ENCODE results near the gene DNAJA4. TPM values are rescaled to one million over a fixed set of nuclear protein-coding genes. Genes with fewer than 3 reads are reported as not detected.
A peak's percentile ranks its signal among the peaks of the same experiment; 100 is the strongest.

Gene DNAJA4
- total and polyA plus RNA-seq, 5 donors from 2014 or later = 9.5 to 33.2 (median 9.9) TPM

DNA sequence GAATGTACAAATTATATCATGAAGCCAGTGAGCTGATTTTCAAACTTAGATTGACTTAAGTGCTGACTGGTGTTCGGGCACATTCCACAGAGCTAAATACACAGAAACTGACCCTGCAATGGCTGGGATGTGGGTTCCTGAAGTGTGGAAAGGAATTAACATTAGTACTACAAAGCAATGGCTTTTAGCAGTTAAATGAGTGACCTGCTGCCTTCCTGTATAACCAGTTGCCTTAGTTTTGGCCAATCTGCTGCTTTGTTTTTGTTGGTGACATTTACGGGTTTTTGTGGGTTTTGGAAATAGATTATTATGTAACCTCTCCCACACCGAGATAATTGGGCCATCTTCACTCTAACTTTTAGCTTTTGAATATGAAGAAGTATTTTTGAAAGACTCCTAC lies 37.5 kb downstream of the DNAJA4 start:
- no peak for DNase-seq
- H3K4me1 Mint-ChIP-seq = peaks cover 12 to 31% (median 17%) of the 10 kb centered on the region in 4 donors
- H3K27ac ChIP-seq (ENCODE audit: insufficient read depth, low read length, poor library complexity, severe bottlenecking) = no peak overlapping the region
- no peak for ATAC-seq (ENCODE audit: low read depth in 2 of 2)
- no peaks in the 10 kb centered on the region for H3K9me3 Mint-ChIP-seq
- H3K4me1 ChIP-seq (ENCODE audit: control insufficient read depth, insufficient read depth, low read length, poor library complexity, severe bottlenecking) = peaks cover 14% of the 10 kb centered on the region
- H3K27ac Mint-ChIP-seq = peak overlapping the region in 1 of 3 donors; percentile 32
- H3K36me3 ChIP-seq (ENCODE audit: control insufficient read depth, insufficient read depth, low read length) = no peaks in the 10 kb centered on the region
- peak overlapping the region in 3 of 4 donors; percentile 56 to 83 (median 76) for H3K4me3 Mint-ChIP-seq
- H3K36me3 Mint-ChIP-seq = no peaks in the 10 kb centered on the region
- no peaks in the 10 kb centered on the region for H3K9me3 ChIP-seq (ENCODE audit: control insufficient read depth in 2 of 2, low read length in 2 of 2)
- peaks cover 22% of the 10 kb centered on the region for H3K27me3 Mint-ChIP-seq
- no peaks in the 10 kb centered on the region for H3K27me3 ChIP-seq (ENCODE audit: control insufficient read depth, insufficient read depth, low read length)
- no peak overlapping the region for H3K4me3 ChIP-seq (ENCODE audit: low read depth, low read length)

DNA sequence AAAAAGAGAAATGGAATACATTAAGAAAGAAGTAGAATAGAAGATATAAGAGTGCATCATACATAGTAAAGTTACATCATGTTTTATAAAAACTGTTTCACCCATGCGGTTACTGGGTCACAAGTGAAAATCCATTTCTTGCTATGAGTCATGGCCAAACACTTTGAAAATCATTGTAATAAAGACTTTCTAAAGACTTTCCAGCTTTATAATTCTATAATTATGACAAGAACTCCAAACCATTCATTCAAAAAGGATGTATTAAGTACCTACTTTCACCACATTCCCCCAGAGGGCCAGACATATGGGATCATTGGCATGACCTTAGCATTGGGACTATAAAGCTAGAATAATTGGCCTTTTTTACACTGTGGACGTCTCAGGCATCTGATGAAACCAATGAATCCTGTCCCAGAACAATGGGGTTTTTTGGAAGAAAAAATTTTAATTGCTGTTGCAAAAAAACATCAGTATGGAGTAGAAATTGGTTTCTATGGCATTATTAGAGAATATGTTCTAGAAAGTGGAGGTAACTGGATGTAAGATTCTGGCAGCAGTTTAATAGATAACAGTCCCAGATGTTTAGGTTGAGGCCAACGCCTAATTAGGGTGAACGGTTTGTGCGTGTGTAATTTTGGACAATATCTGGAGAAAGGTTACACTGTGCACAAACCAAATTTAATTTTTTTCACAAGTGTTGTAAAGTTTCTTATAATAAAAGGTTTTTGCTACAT lies 38.4 kb downstream of the DNAJA4 start:
- ATAC-seq (ENCODE audit: low read depth in 2 of 2) = no peak
- no peaks in the 10 kb centered on the region for H3K9me3 ChIP-seq (ENCODE audit: control insufficient read depth in 2 of 2, low read length in 2 of 2)
- no peaks in the 10 kb centered on the region for H3K9me3 Mint-ChIP-seq
- no peak overlapping the region for H3K27ac Mint-ChIP-seq
- peaks cover 28% of the 10 kb centered on the region for H3K27me3 Mint-ChIP-seq
- no peaks in the 10 kb centered on the region for H3K36me3 ChIP-seq (ENCODE audit: control insufficient read depth, insufficient read depth, low read length)
- no peaks in the 10 kb centered on the region for H3K27me3 ChIP-seq (ENCODE audit: control insufficient read depth, insufficient read depth, low read length)
- no peak for DNase-seq
- H3K36me3 Mint-ChIP-seq = no peaks in the 10 kb centered on the region
- H3K4me3 ChIP-seq (ENCODE audit: low read depth, low read length) = no peak overlapping the region
- H3K27ac ChIP-seq (ENCODE audit: insufficient read depth, low read length, poor library complexity, severe bottlenecking) = no peak overlapping the region
- peaks cover 14% of the 10 kb centered on the region for H3K4me1 ChIP-seq (ENCODE audit: control insufficient read depth, insufficient read depth, low read length, poor library complexity, severe bottlenecking)
- peaks cover 9 to 25% (median 13%) of the 10 kb centered on the region in 4 donors for H3K4me1 Mint-ChIP-seq
- H3K4me3 Mint-ChIP-seq = peak overlapping the region in 2 of 4 donors; percentile 52 to 83

DNA sequence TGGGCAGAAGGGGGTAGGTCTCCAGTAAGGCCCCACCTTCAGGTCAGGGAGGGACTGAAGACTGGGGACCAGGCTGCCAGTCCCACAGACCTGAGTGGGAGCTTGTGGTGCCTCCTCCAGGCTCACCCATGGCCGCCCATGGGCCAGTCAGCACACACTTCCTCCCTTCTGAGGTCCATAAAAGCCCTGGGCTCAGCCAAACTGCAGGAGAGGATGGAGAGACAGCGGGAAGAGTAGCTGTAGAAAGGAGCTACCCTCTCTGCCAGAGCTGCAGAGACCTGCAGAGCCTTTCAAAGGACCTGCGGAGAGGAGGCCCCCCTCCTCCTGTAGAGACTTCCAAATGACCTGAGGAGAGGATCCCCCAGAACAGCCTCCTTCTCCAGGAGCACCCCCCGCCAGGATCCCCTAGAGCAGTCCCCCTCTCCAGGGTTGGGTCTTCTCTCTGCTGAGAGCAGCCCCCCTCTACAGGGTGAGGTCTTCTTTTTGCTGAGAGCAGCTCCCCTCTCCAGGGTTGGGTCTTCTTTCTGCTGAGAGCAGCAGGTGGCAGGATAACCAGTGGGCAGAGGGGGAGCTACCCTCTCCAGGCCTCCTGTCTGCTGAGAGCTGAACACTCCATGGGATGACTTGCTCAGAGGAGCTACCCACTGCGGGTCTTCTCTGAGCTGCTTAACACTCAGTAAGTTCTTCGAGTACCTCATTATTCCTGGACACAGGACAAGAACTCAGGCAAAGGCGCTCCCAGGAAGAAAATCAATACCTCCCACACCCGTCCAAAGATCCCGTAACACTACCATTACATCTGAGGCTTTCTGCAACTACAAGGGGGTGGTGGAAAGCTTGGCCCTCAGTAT lies 40.1 kb downstream of the DNAJA4 start:
- H3K36me3 ChIP-seq (ENCODE audit: control insufficient read depth, insufficient read depth, low read length) = no peaks in the 10 kb centered on the region
- no peaks in the 10 kb centered on the region for H3K9me3 Mint-ChIP-seq
- H3K27ac Mint-ChIP-seq = no peak overlapping the region
- no peak overlapping the region for H3K4me3 Mint-ChIP-seq
- peaks cover 8% of the 10 kb centered on the region for H3K27me3 ChIP-seq (ENCODE audit: control insufficient read depth, insufficient read depth, low read length)
- no peaks in the 10 kb centered on the region for H3K36me3 Mint-ChIP-seq
- H3K4me1 Mint-ChIP-seq = peaks cover under 1 to 8% (median 5%) of the 10 kb centered on the region in 4 donors
- ATAC-seq (ENCODE audit: low read depth in 2 of 2) (no peak), DNase-seq (no peak)
- no peak overlapping the region for H3K4me3 ChIP-seq (ENCODE audit: low read depth, low read length)
- H3K4me1 ChIP-seq (ENCODE audit: control insufficient read depth, insufficient read depth, low read length, poor library complexity, severe bottlenecking) = no peaks in the 10 kb centered on the region
- H3K27me3 Mint-ChIP-seq = peaks cover 26% of the 10 kb centered on the region
- H3K27ac ChIP-seq (ENCODE audit: insufficient read depth, low read length, poor library complexity, severe bottlenecking) = no peak overlapping the region
- no peaks in the 10 kb centered on the region for H3K9me3 ChIP-seq (ENCODE audit: control insufficient read depth in 2 of 2, low read length in 2 of 2)

DNA sequence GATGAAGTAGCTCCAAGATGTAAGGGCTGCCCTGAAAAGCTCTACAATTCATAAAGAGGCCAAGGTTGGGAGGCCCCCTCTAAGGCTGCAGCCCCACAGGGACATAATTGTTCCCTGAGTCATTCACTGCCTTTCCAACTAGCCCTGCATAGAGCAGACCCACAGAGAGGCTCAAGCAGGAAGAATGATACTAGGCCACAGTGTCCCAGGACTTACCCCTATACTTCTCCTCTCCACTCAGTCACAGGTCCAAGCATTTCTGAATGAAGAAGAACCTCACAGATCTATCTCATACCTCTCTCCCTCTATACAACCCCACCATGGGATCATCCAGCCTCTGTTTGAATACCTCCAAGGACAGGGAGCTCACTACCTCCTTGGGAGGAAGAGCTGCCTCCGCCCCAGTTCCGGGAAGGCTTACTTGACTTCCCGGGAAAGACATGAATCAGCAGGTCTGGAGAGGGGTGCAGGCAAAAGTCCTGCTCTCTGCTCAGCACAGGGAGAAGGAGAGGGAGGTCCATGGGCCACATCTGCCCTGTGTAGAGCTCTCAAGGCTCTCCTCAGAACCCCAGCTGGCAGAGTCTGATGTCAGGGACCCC lies 41.9 kb downstream of the DNAJA4 start:
- H3K9me3 ChIP-seq (ENCODE audit: control insufficient read depth in 2 of 2, low read length in 2 of 2) = no peaks in the 10 kb centered on the region
- Mint-ChIP-seq H3K4me3 (no peak overlapping the region), H3K9me3 (no peaks in the 10 kb centered on the region), H3K27me3 (peaks cover 37% of the 10 kb centered on the region), H3K27ac (no peak overlapping the region), H3K4me1 (peaks cover 0 to 3% (median 0%) of the 10 kb centered on the region in 4 donors), H3K36me3 (no peaks in the 10 kb centered on the region)
- H3K4me1 ChIP-seq (ENCODE audit: control insufficient read depth, insufficient read depth, low read length, poor library complexity, severe bottlenecking) = no peaks in the 10 kb centered on the region
- H3K36me3 ChIP-seq (ENCODE audit: control insufficient read depth, insufficient read depth, low read length) = no peaks in the 10 kb centered on the region
- no peak overlapping the region for H3K4me3 ChIP-seq (ENCODE audit: low read depth, low read length)
- peaks cover 8% of the 10 kb centered on the region for H3K27me3 ChIP-seq (ENCODE audit: control insufficient read depth, insufficient read depth, low read length)
- DNase-seq (no peak), ATAC-seq (ENCODE audit: low read depth in 2 of 2) (no peak)
- no peak overlapping the region for H3K27ac ChIP-seq (ENCODE audit: insufficient read depth, low read length, poor library complexity, severe bottlenecking)

DNA sequence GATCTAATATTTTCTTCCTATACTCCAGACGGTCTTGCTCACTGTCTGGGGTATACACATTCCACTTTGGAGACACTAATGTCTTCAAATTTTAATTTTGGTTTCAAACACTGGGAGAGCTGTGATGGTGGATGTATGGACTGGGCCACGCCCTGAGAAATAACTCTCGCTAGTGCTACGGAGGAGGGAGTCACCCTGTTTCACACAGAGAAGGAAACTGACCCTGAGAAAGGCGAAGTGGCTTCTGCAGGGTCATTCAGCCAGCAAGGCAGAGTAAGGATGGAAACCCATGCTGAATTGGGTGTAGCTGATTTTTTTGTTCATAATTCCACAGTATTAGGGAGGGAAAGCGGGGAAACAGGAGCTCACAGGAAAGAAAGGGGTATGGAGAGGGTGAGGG lies 43.6 kb downstream of the DNAJA4 start:
- no peak for ATAC-seq (ENCODE audit: low read depth in 2 of 2)
- H3K4me1 Mint-ChIP-seq = no peaks in the 10 kb centered on the region
- H3K27ac ChIP-seq (ENCODE audit: insufficient read depth, low read length, poor library complexity, severe bottlenecking) = no peak overlapping the region

DNA sequence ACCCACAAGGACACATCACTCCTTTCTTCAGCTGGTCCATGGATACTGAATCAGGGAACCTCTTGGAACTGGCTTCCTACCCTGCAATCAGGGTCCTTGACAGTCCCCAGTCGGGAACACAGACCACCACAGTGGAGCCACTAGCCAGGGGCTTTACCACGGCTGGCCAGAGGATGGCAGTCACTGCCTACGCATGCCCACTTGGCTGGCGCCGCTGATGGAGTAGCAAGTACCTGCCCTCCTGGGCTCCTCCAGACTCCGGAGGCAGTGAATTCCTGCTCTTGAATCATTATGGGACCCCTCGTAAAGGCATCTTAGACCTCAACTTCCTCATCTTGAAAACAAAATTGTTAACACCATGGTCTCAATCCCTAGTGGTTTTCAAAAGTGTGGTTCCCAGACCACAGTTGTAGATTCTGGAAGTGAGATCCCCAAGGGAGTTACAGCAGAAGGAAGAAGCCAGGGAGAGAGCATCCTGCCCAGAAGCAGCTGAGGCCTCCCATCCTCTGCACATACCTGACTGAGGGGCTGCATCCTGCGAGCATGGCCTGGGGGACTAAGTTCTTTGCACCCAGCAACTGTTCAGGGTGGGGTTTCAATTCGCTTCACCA lies 44.2 kb downstream of the DNAJA4 start:
- peaks cover 8% of the 10 kb centered on the region for H3K27me3 ChIP-seq (ENCODE audit: control insufficient read depth, insufficient read depth, low read length)
- no peaks in the 10 kb centered on the region for H3K9me3 ChIP-seq (ENCODE audit: control insufficient read depth in 2 of 2, low read length in 2 of 2)
- Mint-ChIP-seq H3K36me3 (no peaks in the 10 kb centered on the region), H3K27ac (no peak overlapping the region), H3K9me3 (no peaks in the 10 kb centered on the region), H3K4me3 (no peak overlapping the region), H3K27me3 (peaks cover 37% of the 10 kb centered on the region), H3K4me1 (no peaks in the 10 kb centered on the region)
- no peaks in the 10 kb centered on the region for H3K36me3 ChIP-seq (ENCODE audit: control insufficient read depth, insufficient read depth, low read length)
- ATAC-seq (ENCODE audit: low read depth in 2 of 2) = peak in 1 of 2 donors; percentile 48
- no peaks in the 10 kb centered on the region for H3K4me1 ChIP-seq (ENCODE audit: control insufficient read depth, insufficient read depth, low read length, poor library complexity, severe bottlenecking)
- no peak overlapping the region for H3K27ac ChIP-seq (ENCODE audit: insufficient read depth, low read length, poor library complexity, severe bottlenecking)
- peak in 2 of 3 donors; percentile 13 to 47 for DNase-seq
- H3K4me3 ChIP-seq (ENCODE audit: low read depth, low read length) = no peak overlapping the region

More for the DNA sequence above, 43.6 kb downstream of the DNAJA4 start:
- Histone ChIP-seq H3K27me3 (ENCODE audit: control insufficient read depth, insufficient read depth, low read length) (peaks cover 8% of the 10 kb centered on the region), H3K9me3 (ENCODE audit: control insufficient read depth in 2 of 2, low read length in 2 of 2) (no peaks in the 10 kb centered on the region), H3K4me3 (ENCODE audit: low read depth, low read length) (no peak overlapping the region), H3K36me3 (ENCODE audit: control insufficient read depth, insufficient read depth, low read length) (no peaks in the 10 kb centered on the region), H3K4me1 (ENCODE audit: control insufficient read depth, insufficient read depth, low read length, poor library complexity, severe bottlenecking) (no peaks in the 10 kb centered on the region)
- DNase-seq = no peak
- H3K27ac Mint-ChIP-seq = no peak overlapping the region
- H3K27me3 Mint-ChIP-seq = peaks cover 37% of the 10 kb centered on the region
- H3K36me3 Mint-ChIP-seq = no peaks in the 10 kb centered on the region
- H3K9me3 Mint-ChIP-seq = no peaks in the 10 kb centered on the region
- H3K4me3 Mint-ChIP-seq = no peak overlapping the region

DNA sequence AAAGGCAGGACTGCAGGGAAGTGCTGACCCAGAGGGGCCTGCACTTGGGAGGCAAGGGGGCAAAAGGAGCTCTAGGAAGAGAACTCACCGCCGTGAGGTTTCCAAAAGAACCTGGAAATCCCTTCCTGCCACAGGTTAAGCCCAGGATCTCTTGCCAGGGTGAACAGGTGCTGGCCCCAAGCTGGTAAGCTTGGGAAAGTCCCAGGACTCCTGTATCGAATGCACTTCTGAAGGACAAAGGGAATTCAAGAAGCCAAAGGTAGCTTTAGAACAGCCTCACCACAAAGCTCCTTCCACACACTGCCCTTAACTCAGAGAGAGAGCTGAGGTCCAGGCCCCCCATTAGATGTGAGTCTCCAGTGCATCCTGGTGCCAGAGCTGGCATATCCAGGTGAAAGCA lies 46.9 kb downstream of the DNAJA4 start:
- Mint-ChIP-seq H3K27me3 (peaks cover 40% of the 10 kb centered on the region), H3K36me3 (no peaks in the 10 kb centered on the region)

More for the DNA sequence above, 46.9 kb downstream of the DNAJA4 start:
- no peak overlapping the region for H3K27ac Mint-ChIP-seq
- no peak overlapping the region for H3K27ac ChIP-seq (ENCODE audit: insufficient read depth, low read length, poor library complexity, severe bottlenecking)
- H3K4me1 ChIP-seq (ENCODE audit: control insufficient read depth, insufficient read depth, low read length, poor library complexity, severe bottlenecking) = no peaks in the 10 kb centered on the region
- H3K9me3 Mint-ChIP-seq = no peaks in the 10 kb centered on the region
- H3K4me3 ChIP-seq (ENCODE audit: low read depth, low read length) = no peak overlapping the region
- ATAC-seq (ENCODE audit: low read depth in 2 of 2) (no peak), DNase-seq (no peak)
- H3K9me3 ChIP-seq (ENCODE audit: control insufficient read depth in 2 of 2, low read length in 2 of 2) = no peaks in the 10 kb centered on the region
- H3K36me3 ChIP-seq (ENCODE audit: control insufficient read depth, insufficient read depth, low read length) = no peaks in the 10 kb centered on the region
- H3K4me1 Mint-ChIP-seq = no peaks in the 10 kb centered on the region
- H3K4me3 Mint-ChIP-seq = no peak overlapping the region
- H3K27me3 ChIP-seq (ENCODE audit: control insufficient read depth, insufficient read depth, low read length) = peaks cover 8% of the 10 kb centered on the region

All from CD4-positive, CD25-positive, alpha-beta regulatory T cell (primary cell).